ENCODE data around the gene TPK1.

DNA sequence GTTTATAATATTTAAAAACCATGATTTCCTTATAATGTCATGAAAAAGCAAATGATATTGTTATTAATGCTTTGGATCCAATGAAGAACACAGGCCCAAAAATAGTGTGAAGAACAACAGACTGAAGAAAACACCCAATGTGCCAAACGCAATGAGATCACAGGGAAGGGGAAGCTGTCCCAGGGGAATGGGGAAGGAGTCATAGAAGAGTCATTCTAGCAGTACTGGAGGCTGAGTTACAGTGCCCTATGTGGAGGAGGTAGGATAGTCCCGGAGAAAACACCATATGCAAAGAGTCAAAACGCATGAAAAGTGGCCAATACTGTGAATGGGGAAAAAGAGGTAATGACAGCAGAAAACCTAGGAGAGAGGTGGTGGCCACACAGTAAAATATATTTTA is 50.9 kb downstream of the TPK1 start:
- no peak for TF ChIP-seq POLR2AphosphoS5 (IDR thresholded peaks at IDR 0.05; ENCODE audit: low read depth, low read length)
- TF ChIP-seq TAF1 (IDR thresholded peaks at IDR 0.05; ENCODE audit: borderline replicate concordance, low read depth, low read length): no peak
- TF ChIP-seq POLR2A (IDR thresholded peaks at IDR 0.05; ENCODE audit: low read depth, low read length): no peak

All from GM12892 (cell line).